HepG2 (cell line): Measurements from ENCODE around the gene MUTYH. TPM values are rescaled to one million over a fixed set of nuclear protein-coding genes. Genes with fewer than 3 reads are reported as not detected.

Experiments used
- CENPT ChIP-seq: sonication (generic); formaldehyde crosslinking; IDR thresholded peaks from 2 replicates; pipeline ENCODE4 v1.8.0; 2022; ENCODE audit warnings: low read depth, mild to moderate bottlenecking, moderate library complexity, missing genetic modification reagents
- E2F1 ChIP-seq: sonication (generic); formaldehyde crosslinking; IDR thresholded peaks from 2 replicates; pipeline ENCODE4 v1.5.0; 2020; ENCODE audit warnings: missing genetic modification reagents
- EP300 ChIP-seq, 3 experiments: sonication (generic) in 1 of 3; formaldehyde crosslinking in 1 of 3; IDR thresholded peaks; 2 replicates each; pipeline versions ENCODE4 v1.5.1 to v1.6.1; 2011 to 2020; ENCODE audit warnings: low read depth in 2 of 3, low read length in 2 of 3, borderline replicate concordance in 1 of 3, improper control_type of control experiment in 1 of 3, mild to moderate bottlenecking in 1 of 3, missing genetic modification reagents in 1 of 3, moderate library complexity in 1 of 3
- ETV6 ChIP-seq: sonication (generic); formaldehyde crosslinking; conservative IDR thresholded peaks from 2 replicates; pipeline ENCODE4 v1.4.0; 2020; ENCODE audit warnings: missing genetic modification reagents
- FOXK1 ChIP-seq: sonication (generic); formaldehyde crosslinking; IDR thresholded peaks from 2 replicates; pipeline ENCODE4 v1.4.0; 2020; ENCODE audit warnings: low read depth, missing genetic modification reagents, borderline replicate concordance
- KDM4B ChIP-seq: sonication (generic); formaldehyde crosslinking; IDR thresholded peaks from 2 replicates; pipeline ENCODE4 v1.4.0; 2020; ENCODE audit warnings: missing genetic modification reagents
- NFKB2 ChIP-seq: sonication (generic); formaldehyde crosslinking; IDR thresholded peaks from 2 replicates; pipeline ENCODE4 v1.4.0; 2020; ENCODE audit warnings: missing genetic modification reagents, borderline replicate concordance
- NR2F1 ChIP-seq, 2 experiments: fragments of 450-650 bp in 1 of 2; formaldehyde crosslinking in 1 of 2; IDR thresholded peaks; 2 replicates each; pipeline versions ENCODE4 v1.5.0 to v1.6.1; 2016 to 2020; ENCODE audit warnings: mild to moderate bottlenecking in 1 of 2, missing compliant biosample characterization in 1 of 2, missing genetic modification reagents in 1 of 2, moderate library complexity in 1 of 2
- U2AF1 ChIP-seq: fragments of 200-400 bp; formaldehyde crosslinking; optimal IDR thresholded peaks from 2 replicates; pipeline ENCODE3; 2017; ENCODE audit warnings: mild to moderate bottlenecking, low read depth, low read length
- ZFAT ChIP-seq: sonication (generic); formaldehyde crosslinking; conservative IDR thresholded peaks from 2 replicates; pipeline ENCODE4 v1.8.1; 2023; ENCODE audit warnings: missing genetic modification reagents, inconsistent platforms
- ZNF225 ChIP-seq: sonication (generic); formaldehyde crosslinking; IDR thresholded peaks from 2 replicates; pipeline ENCODE4 v1.4.0; 2020; ENCODE audit warnings: mild to moderate bottlenecking, missing genetic modification reagents
- ZNF234 ChIP-seq: sonication (generic); formaldehyde crosslinking; conservative IDR thresholded peaks from 2 replicates; pipeline ENCODE4 v1.5.1; 2020; ENCODE audit warnings: mild to moderate bottlenecking, missing genetic modification reagents
- ZNF256 ChIP-seq: sonication (generic); formaldehyde crosslinking; conservative IDR thresholded peaks from 2 replicates; pipeline ENCODE4 v1.4.0; 2020; ENCODE audit warnings: missing genetic modification reagents
- ZNF276 ChIP-seq: sonication (generic); formaldehyde crosslinking; IDR thresholded peaks from 2 replicates; pipeline ENCODE4 v1.4.0; 2020; ENCODE audit warnings: mild to moderate bottlenecking, low read depth, missing genetic modification reagents
- ZNF326 ChIP-seq: sonication (generic); formaldehyde crosslinking; IDR thresholded peaks from 2 replicates; pipeline ENCODE4 v1.4.0; 2020; ENCODE audit warnings: missing genetic modification reagents, borderline replicate concordance
- ZNF432 ChIP-seq: sonication (generic); formaldehyde crosslinking; IDR thresholded peaks from 2 replicates; pipeline ENCODE4 v1.5.0; 2020; ENCODE audit warnings: missing genetic modification reagents, mild to moderate bottlenecking, borderline replicate concordance
- ZNF558 ChIP-seq: sonication (generic); formaldehyde crosslinking; IDR thresholded peaks from 2 replicates; pipeline ENCODE4 v1.9.0; 2022; ENCODE audit warnings: mild to moderate bottlenecking, missing genetic modification reagents, borderline replicate concordance
- ZNF644 ChIP-seq: IDR thresholded peaks from 2 replicates; pipeline ENCODE4 v1.6.1; 2016; ENCODE audit warnings: low read depth
- ZNF687 ChIP-seq: sonication (generic); formaldehyde crosslinking; IDR thresholded peaks from 2 replicates; pipeline ENCODE4 v1.5.1; 2020; ENCODE audit warnings: mild to moderate bottlenecking, missing genetic modification reagents, moderate library complexity
- ZNF761 ChIP-seq: sonication (generic); formaldehyde crosslinking; conservative IDR thresholded peaks from 2 replicates; pipeline ENCODE4 v1.4.0; 2020; ENCODE audit warnings: mild to moderate bottlenecking, missing genetic modification reagents
- ZNF766 ChIP-seq: sonication (generic); formaldehyde crosslinking; IDR thresholded peaks from 2 replicates; pipeline ENCODE4 v1.5.0; 2020; ENCODE audit warnings: missing genetic modification reagents, borderline replicate concordance
- ZNF776 ChIP-seq: sonication (generic); formaldehyde crosslinking; IDR thresholded peaks from 2 replicates; pipeline ENCODE4 v1.4.0; 2020; ENCODE audit warnings: mild to moderate bottlenecking, missing genetic modification reagents
- ZSCAN31 ChIP-seq: sonication (generic); formaldehyde crosslinking; IDR thresholded peaks from 2 replicates; pipeline ENCODE4 v1.5.0; 2020; ENCODE audit warnings: low read depth, mild to moderate bottlenecking, missing genetic modification reagents
- polyA plus RNA-seq, 8 experiments: library from polyadenylated mRNA; depleted of rRNA in 3 of 8; stranded (reverse) in 7 of 8; unstranded in 1 of 8; fragments of >200 nt; fragmentation: Illumina TruSeq in 4 of 8; extraction: Trizol in 4 of 8; gene quantifications; 2 replicates each; pipeline versions ENCODE4 v1.2.1 to v1.2.3, GENCODE V29; 2011 to 2016; ENCODE audit warnings: low read depth in 4 of 8, missing spikeins in 1 of 8, mixed read lengths in 1 of 8; ENCODE audit not compliant: insufficient read depth in 1 of 8
- total RNA-seq, 5 experiments: library from RNA; depleted of rRNA; stranded (reverse); fragments of >200 nt; fragmentation: Illumina TruSeq; extraction: Trizol; gene quantifications; 2 replicates each; pipeline ENCODE4 v1.2.3, GENCODE V29; 2016; ENCODE audit warnings: low read depth in 1 of 5

MUTYH gene
- total and polyA plus RNA-seq, 2 of the 13 experiments (the other 11 are each of a cell fraction or from before 2014, with no cell fraction given): 16.3 to 17.1 TPM

- TF ChIP-seq ZNF276 (CRISPR knock-in tag) (no peak), E2F1 (CRISPR knock-in tag) (no peak), U2AF1 (no peak), ZNF432 (CRISPR knock-in tag) (no peak), FOXK1 (peak; percentile 66; the same call in 1 of the 2 replicates), CENPT (CRISPR knock-in tag) (no peak), KDM4B (CRISPR knock-in tag) (no peak), ZFAT (CRISPR knock-in tag) (no peak), ZNF256 (CRISPR knock-in tag) (no peak), ZNF766 (CRISPR knock-in tag) (no peak), ETV6 (CRISPR knock-in tag) (no peak), ZNF225 (no peak), NFKB2 (no peak), ZSCAN31 (no peak), ZNF326 (CRISPR knock-in tag) (no peak), ZNF776 (no peak), NR2F1 (CRISPR knock-in tag; IDR thresholded peaks at IDR 0.05) (peak; percentile 51 to 54; a peak in 3 of 4 replicates), ZNF761 (CRISPR knock-in tag) (no peak), EP300 (IDR thresholded peaks at IDR 0.05; ENCODE audit: low read depth in 2 of 2, low read length in 2 of 2) (peak; percentile 62 to 77; a peak in 2 of 4 replicates), EP300 (CRISPR knock-in tag; IDR thresholded peaks at IDR 0.05; ENCODE audit: borderline replicate concordance) (0 out of 2 replicates have a peak, but pooled peaks have one; percentile 25), ZNF644 (peak; percentile 61; the same call in 1 of the 2 replicates), ZNF558 (CRISPR knock-in tag) (no peak), ZNF687 (CRISPR knock-in tag) (peak; percentile 63), ZNF234 (CRISPR knock-in tag) (no peak)
Observed at GRCh38 chr1:45297666-45298356, 42.4 kb downstream of the MUTYH start (continued).
